Suppressor macrophage (primary cell): ENCODE results near the gene BLOC1S4.
"Not testable (repeated sequence)": the region's sequence is repeated elsewhere in the genome, so short reads cannot be mapped to it uniquely, and the experiment has no call there.

ENCODE experiments used
- DNase-seq, 4 experiments: peaks; one replicate each; pipeline ENCODE4 v3.0.0-alpha.2; 2020 to 2022

Gene BLOC1S4

GRCh38 chr4:6718932-6719610, 3.1 kb downstream of the BLOC1S4 start:
- DNase-seq: no peak

- DNase-seq: no peak
These were observed 3.7 kb downstream of the BLOC1S4 start for GRCh38 chr4:6719611-6720179.

- peak; percentile 82 to 94 (median 88) for DNase-seq
These were observed 4.3 kb downstream of the BLOC1S4 start for GRCh38 chr4:6720202-6720699.

- DNase-seq: no peak
These were observed 5.1 kb downstream of the BLOC1S4 start for GRCh38 chr4:6721121-6721520.

GRCh38 chr4:6722891-6723290, 6.9 kb downstream of the BLOC1S4 start:
- DNase-seq: no peak

- DNase-seq: no peak
These were observed 7.9 kb downstream of the BLOC1S4 start for GRCh38 chr4:6723851-6724250.

- DNase-seq: no peak
These were observed 8.6 kb downstream of the BLOC1S4 start for GRCh38 chr4:6724421-6725111.

GRCh38 chr4:6725427-6725961, 9.5 kb downstream of the BLOC1S4 start:
- not testable (repeated sequence) for DNase-seq

- DNase-seq: no peak
These were observed 11.3 kb downstream of the BLOC1S4 start for GRCh38 chr4:6727081-6727942.

GRCh38 chr4:6727943-6728250, 11.9 kb downstream of the BLOC1S4 start:
- no peak for DNase-seq

- no peak for DNase-seq
These were observed 12.5 kb downstream of the BLOC1S4 start for GRCh38 chr4:6728320-6729029.

GRCh38 chr4:6730603-6731317, 14.8 kb downstream of the BLOC1S4 start:
- peak; percentile 77 to 88 (median 86) for DNase-seq

- no peak for DNase-seq
These were observed 15.3 kb downstream of the BLOC1S4 start for GRCh38 chr4:6731318-6731675.

GRCh38 chr4:6731780-6732179, 15.8 kb downstream of the BLOC1S4 start:
- no peak for DNase-seq

- peak; percentile 78 to 92 (median 89) for DNase-seq
These were observed 16.7 kb downstream of the BLOC1S4 start for GRCh38 chr4:6732441-6733357.

GRCh38 chr4:6733358-6734164, 17.6 kb downstream of the BLOC1S4 start:
- no peak for DNase-seq

- DNase-seq: peak in 1 of 4 experiments; percentile 27
These were observed 18.3 kb downstream of the BLOC1S4 start for GRCh38 chr4:6734165-6734786.

GRCh38 chr4:6739920-6740319, 23.9 kb downstream of the BLOC1S4 start:
- DNase-seq: no peak

GRCh38 chr4:6740347-6740746, 24.4 kb downstream of the BLOC1S4 start:
- DNase-seq: no peak
